NCI-H1105 (cell line): Measurements from ENCODE around the gene FCN3.
"Not testable (repeated sequence)": the region's sequence is repeated elsewhere in the genome, so short reads cannot be mapped to it uniquely, and the experiment has no call there.

Experiments used
- DNase-seq: peaks from one replicate; lab custom pipeline; 2025; lab: John Stamatoyannopoulos, UW

Gene FCN3

DNA sequence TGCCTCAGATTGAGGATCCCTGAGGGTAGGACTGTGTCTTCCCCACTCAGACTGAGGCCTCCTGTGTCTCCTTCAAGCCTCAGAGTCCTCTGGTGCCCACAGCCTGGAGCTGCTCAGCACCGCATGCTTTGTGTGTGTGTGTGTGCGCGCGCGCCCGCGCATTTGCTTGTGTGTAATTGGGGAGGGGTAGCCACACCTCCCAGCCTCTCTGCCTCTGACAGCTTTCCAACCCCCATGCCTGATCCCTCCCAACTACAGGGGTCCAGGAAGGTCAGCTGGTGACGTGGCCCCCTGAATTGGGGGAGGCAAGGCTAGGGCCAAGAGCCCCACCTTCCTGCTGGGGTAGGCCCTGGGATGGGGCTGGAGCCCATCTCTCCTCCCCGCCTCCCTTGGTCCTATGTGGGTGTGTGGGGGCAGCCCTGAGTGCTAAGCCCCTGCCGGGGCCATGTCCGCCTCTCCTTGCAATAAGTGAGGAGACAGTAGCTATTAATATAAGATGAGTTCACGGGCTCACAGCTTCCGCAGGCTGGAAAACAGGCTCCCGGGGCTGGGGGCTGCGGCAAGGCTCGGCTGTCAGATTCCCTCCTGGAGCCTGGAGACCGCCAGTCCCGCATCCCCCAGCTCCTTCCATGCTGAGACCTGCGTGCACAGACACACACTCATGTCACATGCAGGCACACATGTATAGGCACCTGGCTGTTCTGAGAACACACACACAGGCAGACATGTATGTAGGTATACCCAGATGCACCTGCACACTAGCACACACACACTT, 24.8 kb upstream of the FCN3 start:
- DNase-seq, result no peak

DNA sequence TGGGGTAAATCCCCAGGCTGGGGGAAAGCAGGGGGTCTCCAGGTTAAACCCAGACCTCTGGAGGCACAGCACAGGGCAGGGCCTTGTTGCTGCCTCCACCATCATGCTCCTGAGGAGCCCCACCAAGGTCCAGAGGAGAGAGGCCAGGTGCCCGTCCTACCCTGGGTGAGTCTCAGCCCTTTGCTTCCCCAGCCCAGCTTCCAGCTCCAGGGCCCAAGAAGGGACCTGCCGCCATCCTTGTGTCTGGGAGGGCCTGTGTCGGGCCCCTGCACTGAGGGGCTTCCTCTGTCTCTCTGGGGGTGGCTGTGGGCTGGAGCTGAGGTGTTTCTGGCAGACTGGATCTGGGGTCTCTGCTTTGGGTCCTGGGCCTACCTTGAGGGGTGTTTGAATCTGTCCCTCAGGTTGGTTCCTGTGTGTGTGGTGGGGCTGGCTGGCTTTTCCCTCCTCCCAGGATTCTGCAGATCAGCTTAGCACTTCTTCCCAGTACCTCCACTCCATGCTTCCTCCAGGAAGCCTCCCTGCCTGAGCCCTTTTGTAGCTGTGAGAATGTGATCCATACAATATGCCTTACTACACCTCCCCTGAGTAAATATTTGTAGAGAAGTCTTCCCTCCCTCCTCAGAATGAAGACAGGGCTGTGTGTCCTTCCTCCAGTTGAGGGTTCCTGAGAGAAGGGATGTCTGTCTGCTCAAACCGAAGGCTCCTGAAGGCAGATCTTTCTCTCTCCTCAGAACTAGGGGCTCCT, 24.0 kb upstream of the FCN3 start:
- DNase-seq, result no peak

DNA sequence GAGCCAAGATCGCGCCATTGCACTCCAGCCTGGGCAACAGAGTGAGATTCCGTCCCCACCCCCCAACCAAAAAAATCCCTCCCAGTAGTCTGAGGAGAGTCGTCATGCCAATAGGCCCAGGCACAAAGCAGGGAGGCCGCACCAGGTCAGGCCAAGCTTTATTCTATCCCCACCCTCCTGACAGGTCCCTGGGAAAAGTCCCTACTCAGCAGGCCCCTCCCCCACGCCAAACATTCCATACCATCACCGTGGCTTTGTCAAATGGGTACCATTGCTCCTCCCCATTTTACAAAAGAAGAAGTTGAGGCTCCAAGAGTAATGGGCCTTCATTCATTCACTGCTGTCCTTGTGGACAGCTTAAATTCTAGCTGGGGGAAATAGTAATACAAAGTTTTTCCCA, 23.1 kb upstream of the FCN3 start:
- no peak for DNase-seq

DNA sequence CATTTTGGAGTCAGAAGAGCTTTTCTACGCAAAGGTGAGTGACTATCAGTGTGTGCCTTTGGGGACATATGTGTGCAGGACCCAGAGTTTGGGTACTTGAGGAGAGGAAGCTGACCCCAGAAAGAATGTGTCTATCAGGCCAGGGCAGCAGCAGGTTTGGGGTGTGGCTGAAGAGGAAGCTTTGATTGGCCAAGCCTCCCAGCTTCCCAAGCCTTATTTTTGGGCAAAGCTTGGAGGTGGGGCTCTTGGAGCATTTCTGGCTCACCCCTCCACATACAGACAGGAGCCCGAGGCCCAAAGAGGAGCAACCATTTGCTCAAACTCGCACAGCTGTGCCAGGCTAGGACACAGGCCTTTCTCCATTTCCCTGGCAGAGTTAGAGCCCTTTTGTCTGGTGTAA, 22.5 kb upstream of the FCN3 start:
- DNase-seq, result no peak

DNA sequence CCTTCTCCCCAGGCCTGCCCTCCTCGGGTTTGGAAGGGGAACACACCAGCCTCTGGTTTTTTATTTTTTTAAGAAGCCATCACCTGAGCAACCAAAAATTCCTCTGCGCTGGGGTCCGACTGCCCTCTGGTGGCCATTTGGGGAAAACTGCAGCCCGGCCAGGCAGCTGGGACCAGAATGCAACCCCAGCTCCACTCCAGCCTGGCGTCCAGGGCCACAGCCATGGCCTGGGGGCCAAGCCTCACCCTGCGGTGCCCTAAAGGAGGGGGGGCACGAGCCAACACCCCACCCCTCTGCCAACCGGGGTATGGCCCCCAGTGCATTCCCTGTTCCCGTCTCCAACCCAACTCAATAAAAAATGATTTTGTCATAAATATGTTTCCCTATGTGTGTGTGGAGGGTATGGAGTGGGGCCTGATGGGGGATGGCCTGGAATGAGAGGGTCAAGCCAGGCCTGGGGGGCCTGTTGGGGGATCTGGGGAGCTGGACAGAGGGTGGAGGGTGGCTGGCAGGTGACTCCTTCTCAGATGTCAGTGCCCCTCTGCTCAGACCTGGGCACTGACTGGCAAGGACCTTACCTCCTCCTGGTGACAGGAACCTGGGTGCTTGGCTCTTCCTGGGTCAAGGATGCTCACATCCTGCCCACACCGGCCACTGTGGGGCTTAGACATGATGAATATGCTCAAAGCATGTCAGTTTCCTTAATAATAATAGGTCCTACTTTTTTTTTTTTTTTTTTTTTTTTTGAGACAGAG, 21.0 kb upstream of the FCN3 start:
- peak; percentile 63 for DNase-seq

DNA sequence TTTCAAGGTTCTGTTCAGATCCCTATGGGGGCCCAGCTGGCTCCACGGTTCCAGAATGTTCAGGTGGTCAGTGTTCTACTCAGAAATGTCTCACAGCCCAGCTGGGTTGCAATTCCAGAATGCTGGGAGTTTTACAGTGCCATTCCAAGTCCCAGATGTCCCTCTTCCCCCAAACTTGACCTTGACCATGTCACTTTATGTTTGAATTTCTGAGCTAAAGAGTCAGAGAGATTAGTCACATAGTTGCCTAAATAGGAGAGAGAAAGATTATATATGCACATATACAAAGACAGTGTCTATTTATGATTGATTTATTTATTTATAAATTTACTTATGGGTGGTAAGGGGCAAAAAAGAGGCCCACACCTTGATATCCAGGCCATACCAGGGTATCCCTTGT, 20.3 kb upstream of the FCN3 start:
- no peak for DNase-seq

DNA sequence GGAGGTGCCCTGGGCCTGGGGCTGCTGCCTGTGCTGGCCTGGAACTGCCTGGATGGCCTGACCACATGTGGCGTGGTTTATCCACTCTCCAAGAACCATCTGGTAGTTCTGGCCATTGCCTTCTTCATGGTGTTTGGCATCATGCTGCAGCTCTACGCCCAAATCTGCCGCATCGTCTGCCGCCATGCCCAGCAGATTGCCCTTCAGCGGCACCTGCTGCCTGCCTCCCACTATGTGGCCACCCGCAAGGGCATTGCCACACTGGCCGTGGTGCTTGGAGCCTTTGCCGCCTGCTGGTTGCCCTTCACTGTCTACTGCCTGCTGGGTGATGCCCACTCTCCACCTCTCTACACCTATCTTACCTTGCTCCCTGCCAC, 19.6 kb upstream of the FCN3 start:
- no peak for DNase-seq

DNA sequence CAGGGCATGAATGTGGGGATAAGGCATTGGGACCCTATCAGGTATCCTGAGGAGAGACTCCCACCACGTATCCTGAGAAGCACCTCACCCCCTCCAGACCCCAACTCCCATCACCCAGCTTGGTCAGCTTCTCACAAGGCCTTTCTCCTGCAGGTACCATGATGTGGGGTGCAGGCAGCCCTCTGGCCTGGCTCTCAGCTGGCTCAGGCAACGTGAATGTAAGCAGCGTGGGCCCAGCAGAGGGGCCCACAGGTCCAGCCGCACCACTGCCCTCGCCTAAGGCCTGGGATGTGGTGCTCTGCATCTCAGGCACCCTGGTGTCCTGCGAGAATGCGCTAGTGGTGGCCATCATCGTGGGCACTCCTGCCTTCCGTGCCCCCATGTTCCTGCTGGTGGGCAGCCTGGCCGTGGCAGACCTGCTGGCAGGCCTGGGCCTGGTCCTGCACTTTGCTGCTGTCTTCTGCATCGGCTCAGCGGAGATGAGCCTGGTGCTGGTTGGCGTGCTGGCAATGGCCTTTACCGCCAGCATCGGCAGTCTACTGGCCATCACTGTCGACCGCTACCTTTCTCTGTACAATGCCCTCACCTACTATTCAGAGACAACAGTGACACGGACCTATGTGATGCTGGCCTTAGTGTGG, 19.1 kb upstream of the FCN3 start:
- no peak for DNase-seq

DNA sequence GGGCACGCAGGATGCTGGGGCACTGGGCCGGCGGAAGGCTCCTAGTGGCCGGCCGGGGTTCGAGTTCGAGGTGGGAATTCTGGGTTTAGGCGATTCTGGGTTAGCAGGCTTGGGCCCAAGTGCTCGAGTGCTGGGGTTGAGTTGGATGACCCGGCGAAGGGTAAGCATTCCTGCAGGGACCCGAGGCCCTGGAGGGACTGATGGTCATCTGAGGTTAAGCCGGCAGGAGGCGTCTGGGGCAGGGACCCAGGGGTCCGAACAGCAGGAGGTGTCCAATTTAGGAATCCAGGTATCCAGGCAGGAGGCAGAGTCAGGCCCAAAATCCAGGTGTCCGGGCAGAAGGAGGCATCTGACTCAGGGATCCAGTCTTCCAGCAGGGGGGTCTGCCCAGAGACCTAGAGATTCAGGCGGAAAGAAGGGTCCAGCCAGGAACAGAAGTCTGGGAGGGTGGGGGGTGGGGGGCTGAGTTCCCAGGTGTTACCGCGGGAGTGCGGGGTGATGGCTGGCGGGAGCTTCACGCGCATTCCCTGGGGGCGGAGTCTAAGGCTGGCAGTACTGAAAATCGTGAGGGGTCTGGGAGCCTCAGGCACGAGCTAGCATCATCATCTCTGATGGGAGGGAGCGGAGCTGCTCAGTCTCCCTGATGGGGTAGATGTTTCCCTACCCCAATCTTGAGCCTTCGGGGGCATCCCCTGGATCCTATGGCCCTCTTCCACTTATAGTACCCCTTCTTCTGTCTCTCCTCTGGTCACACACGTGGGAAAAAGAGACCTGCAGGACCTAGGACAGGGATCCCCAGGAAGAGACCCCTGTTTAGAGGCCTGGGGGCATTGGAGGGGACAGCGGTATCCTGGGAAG, 18.4 kb upstream of the FCN3 start:
- no peak for DNase-seq

DNA sequence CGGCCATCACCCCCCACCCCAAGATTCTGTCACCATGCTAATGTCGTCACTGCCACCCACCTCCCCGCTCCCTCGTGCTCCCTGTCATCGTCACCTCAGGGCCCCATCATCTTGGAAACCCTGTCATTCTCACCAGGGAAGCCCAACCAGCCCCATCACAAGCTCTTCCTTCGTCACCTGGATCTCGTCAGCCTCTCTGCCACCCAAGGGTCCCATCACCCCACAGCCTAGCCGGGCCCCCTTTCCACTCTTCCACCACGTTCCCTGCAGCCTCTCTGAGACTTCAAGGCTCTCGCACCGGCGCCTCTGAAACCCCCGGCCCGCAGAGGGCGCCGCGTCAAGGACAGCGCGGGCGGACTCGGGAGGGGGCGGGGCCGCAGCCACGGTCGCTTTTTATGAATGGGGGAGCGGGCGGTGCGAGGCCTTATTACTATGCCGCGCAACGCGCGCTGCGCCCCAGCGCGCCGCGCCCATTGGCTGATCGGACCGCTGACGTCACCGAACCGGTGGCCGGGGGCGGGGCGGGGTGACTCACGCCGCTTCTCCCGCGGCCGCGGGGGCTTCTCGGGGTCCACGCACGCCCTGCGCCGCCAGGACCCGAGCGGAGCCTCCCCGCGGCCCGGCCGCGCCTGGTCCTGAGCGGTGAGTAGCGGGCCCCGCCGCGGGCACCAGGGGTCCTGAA, 17.6 kb upstream of the FCN3 start, which contains the start of gene GPR3:
Gene GPR3, plus strand, starts transcription at position 527 of the 682 bp plus-strand sequence. CDS start 1,177 bp downstream, outside the sequence.
- DNase-seq, result peak; percentile 89

DNA sequence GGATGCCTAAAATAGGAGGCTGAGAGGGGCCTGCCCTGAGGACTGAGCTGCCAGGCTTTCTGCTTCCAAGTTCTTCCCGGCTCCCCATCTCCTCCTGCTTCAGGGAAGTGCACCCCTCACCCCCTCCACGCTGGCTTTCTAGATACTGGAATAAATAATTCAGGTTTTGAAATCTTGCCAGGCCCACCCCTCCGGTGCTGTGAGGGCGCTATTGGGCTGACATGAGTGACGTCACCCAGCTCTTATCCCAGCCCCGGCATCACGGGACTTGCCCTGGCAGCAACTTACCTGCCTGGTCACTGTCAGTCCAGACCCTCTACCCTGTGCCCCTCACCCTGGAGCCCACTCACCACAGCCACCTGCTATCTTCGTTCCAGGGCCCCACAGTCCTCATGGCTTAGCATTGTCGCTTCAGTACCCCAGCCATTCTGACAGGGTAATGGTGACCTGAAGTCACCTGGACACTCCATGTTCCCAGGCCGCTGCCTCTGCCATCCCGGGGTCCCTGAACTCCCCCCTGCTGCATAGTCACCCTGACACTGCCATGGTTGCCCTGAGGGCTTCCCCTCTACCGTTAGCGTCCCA, 17.0 kb upstream of the FCN3 start:
- DNase-seq, result peak; percentile 78

DNA sequence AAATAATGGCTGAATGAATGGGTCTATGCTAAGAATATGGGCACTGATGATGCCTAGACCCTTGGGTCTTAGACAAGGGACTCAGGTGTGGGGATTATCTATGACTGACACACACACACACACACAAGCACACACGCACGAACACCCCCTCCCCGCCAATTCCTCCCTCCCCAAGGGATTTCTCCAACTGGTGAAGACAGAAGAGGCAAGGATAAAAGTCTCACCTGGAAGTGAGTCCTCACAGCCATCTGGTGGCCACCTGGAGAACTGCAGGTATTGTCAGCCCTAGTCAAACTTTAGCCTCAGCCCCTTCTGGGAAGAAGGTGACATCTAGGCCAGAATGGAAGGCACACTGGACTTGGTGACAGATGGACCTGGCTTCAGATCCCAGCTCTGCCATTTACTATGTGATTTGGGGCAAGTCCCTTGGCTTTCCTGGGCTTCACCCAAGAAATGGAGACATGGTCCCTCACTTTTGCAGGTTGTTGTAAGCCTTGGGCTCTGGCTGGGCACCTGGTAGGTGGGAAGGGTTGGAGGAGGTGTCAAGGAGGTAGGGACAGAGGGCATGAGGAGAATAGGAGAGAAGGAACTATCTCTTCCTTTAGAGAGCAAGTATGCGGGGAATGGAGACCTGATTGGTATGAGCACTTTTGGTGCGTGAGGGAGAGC, 13.8 kb upstream of the FCN3 start:
- peak; percentile 36 for DNase-seq

DNA sequence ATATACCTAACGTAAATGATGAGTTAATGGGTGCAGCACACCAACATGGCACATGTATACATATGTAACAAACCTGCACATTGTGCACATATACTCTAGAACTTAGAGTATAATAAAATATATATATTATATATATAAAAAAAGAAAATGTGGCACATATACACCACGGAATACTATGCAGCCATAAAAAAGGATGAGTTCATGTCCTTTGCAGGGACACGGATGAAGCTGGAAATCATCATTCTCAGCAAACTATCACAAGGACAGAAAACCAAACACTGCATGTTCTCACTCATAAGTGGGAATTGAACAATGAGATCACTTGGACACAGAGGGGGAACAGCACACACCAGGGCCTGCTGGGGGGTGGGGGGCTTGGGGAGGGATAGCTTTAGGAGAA, 10.2 kb upstream of the FCN3 start:
- not testable (repeated sequence) for DNase-seq

DNA sequence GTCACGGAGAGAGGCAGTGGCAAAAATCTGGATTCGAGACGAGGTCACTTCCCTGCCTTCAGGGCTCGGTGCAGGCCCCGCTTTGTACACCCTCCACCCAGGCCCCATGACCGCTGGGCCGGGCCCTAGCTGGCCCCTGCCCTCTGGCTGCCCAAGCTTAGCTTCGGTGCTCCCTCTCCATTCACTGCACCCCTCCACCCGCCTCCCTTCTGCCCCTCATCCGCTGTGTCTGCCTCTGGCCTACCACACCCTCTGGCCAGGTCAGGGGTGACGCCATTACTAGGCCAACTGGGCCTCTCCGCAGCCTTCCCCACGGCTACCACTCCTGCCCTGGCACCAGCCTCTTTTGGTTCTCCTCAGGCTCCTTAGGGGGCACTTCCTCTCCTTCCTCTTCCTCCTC, 9.0 kb upstream of the FCN3 start:
- no peak for DNase-seq

DNA sequence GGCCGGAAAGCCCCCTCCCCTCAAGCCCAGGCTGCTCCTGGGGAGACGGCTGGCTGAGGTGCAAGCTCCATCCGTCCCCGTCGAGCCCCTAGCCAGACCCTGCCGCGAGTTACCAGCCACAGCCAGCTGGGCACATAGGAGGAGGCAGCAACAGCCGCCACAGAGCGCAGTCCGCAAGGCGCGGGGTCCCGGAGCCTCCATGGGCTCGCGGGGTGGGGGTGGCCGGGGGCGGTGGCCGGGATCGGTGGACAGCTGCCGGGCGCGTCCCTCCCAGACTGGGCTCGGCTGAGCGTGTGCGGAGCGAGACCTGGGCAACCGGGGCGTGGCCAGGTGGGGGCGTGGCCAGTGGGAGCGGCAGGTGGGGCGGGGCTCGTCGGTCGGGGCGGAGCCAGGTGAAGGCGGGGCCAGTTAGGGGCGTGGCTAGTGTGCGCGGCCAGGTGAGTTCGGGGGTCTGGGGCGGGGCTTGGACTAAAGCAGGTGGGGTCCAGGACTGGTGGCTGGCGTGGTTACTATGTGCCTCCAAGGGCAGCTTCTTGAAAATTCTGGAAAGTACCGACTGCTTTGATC, 8.5 kb upstream of the FCN3 start, which contains the start of gene CD164L2:
Gene CD164L2, minus strand, starts transcription at position 295 of the 567 bp plus-strand sequence. Its CDS starts 94 bp downstream, at position 201.
- no peak for DNase-seq

DNA sequence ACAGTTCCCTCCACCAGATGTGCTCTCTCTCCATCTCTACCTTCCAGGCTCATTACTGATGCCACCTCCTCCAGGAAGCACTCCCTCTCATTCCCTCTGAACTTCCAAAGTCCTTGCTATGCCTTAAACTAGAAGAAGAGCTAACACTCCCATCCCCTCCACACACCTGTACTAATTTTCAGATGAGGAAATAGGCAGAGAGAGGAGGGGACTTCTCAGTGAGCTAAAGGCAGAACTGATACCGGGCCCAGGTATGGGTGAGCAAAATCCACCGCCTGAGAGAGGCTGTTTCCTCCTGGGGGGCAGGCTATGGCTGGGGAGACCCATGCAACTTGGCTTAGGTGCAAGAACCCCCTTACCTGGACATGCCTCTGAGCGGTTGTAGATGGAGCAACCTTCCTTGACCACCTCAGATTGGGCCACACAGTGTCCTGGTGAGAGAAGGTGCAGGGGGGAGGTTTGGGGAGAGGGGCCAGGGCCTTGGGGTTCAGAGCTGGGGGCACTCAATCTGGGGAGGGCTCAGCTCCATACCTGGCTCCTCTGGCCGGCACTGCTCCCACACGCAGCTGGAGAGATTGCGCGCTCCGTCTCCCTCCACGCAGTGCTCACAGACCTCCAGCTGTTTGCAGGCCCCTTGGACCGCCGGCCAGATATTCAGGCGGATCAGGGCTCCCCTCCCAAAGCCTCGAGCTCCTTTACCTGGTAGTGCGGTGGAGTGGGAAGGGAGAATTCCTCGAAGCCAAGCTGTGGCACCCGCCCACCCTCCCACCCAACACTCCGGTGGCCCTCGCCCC, 7.5 kb upstream of the FCN3 start:
- no peak for DNase-seq

DNA sequence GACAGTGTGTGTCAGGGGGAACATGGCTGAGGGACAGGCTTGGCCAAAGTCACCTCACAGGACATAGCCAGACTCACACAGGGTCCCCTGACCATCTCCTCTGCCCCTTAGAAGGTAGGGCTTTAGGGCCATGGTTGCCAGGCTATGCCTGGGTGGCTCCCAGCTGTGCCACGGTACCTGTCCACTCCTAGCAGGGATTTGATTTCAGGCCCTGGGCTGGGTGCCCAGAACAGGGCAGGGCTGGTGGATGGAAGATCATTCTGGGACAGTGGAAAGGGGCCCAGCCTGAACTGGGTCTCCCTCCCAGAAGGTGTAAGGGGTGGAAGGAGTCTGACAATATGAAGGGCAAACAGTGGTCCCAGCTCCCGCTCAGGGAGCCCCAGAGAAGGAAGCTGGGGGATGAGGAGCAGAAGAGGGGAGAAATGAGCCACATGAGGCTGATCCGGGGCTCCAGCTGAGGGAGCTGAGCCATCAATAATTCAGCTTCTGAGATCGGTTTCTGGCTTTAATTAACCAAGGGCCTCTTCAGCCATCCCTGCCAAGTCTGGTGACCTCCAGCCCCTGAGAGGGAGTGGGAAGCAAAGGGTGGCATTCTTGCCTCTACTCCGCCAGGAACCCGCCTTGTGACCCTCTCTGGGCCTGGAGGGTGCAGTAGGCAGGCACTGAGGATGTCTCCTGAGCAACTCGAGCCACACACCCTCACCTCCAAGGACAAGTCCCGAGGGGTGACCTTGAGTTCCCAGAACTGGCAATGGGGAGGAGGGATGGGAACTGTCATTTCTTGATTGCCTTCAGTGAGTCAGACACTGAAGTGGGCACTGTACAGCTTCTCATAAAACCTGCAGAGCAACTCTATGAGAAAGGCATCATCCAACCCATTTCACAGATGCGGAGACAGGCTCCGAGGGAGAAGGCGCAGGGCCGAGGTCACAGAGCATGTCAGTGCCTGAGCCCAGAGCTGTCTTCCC, 6.4 kb upstream of the FCN3 start:
- no peak for DNase-seq
